Measurements from ENCODE around the gene PKHD1.

GRCh38 chr6:51675020-51675921 is 412.1 kb downstream of the PKHD1 start:
- TF ChIP-seq EZH2 (IDR thresholded peaks at IDR 0.05; ENCODE audit: low read length, unreplicated experiment) (no peak), CTCF (conservative IDR thresholded peaks at IDR 0.05; ENCODE audit: low read depth, low read length) (no peak), EZH2phosphoT487 (IDR thresholded peaks at IDR 0.05; ENCODE audit: borderline replicate concordance, low read length) (no peak)
